ENCODE results near the gene CALN1.

- TF ChIP-seq, protein P1, sequence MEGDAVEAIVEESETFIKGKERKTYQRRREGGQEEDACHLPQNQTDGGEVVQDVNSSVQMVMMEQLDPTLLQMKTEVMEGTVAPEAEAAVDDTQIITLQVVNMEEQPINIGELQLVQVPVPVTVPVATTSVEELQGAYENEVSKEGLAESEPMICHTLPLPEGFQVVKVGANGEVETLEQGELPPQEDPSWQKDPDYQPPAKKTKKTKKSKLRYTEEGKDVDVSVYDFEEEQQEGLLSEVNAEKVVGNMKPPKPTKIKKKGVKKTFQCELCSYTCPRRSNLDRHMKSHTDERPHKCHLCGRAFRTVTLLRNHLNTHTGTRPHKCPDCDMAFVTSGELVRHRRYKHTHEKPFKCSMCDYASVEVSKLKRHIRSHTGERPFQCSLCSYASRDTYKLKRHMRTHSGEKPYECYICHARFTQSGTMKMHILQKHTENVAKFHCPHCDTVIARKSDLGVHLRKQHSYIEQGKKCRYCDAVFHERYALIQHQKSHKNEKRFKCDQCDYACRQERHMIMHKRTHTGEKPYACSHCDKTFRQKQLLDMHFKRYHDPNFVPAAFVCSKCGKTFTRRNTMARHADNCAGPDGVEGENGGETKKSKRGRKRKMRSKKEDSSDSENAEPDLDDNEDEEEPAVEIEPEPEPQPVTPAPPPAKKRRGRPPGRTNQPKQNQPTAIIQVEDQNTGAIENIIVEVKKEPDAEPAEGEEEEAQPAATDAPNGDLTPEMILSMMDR (IDR thresholded peaks at IDR 0.05), result no peak
- TF ChIP-seq POLR2A (IDR thresholded peaks at IDR 0.05), result no peak
These were observed 34.7 kb upstream of the CALN1 start for GRCh38 chr7:72446591-72447462.
